GM23248 (cell line): Measurements from ENCODE around the gene PRR22. TPM values are rescaled to one million over a fixed set of nuclear protein-coding genes. Genes with fewer than 3 reads are reported as not detected.
"Not testable (repeated sequence)": the region's sequence is repeated elsewhere in the genome, so short reads cannot be mapped to it uniquely, and the experiment has no call there.

Experiments used
- DNase-seq: peaks from one replicate; pipeline ENCODE4 v3.0.0-alpha.2; 2015
- H2AFZ ChIP-seq: fragments of 200-600 bp; sonication (generic); 2 replicates; pipeline ENCODE4 v1.6.1; 2016; ENCODE audit warnings: antibody characterized with exemption
- H3F3A ChIP-seq: fragments of 200-600 bp; sonication (generic); 2 replicates; pipeline ENCODE4 v1.6.1; 2016; ENCODE audit warnings: mild to moderate bottlenecking, antibody characterized with exemption, mixed run types; ENCODE audit not compliant: insufficient read depth
- H3K27ac ChIP-seq: fragments of 200-600 bp; sonication (generic); 2 replicates; pipeline ENCODE4 v1.5.1; 2016; ENCODE audit warnings: mild to moderate bottlenecking
- H3K27me3 ChIP-seq: fragments of 200-600 bp; sonication (generic); replicated peaks from 2 replicates; pipeline ENCODE4 v1.6.1; 2016; ENCODE audit warnings: mild to moderate bottlenecking; ENCODE audit not compliant: insufficient read depth
- H3K36me3 ChIP-seq: fragments of 200-600 bp; sonication (generic); 2 replicates; pipeline ENCODE4 v1.6.1; 2016; ENCODE audit warnings: low read depth, mild to moderate bottlenecking
- H3K4me1 ChIP-seq: fragments of 200-600 bp; sonication (generic); 2 replicates; pipeline ENCODE4 v1.6.1; 2016; ENCODE audit warnings: mild to moderate bottlenecking; ENCODE audit not compliant: insufficient read depth
- H3K4me2 ChIP-seq: fragments of 200-600 bp; sonication (generic); one replicate; pipeline ENCODE4 v1.6.1; 2016; ENCODE audit warnings: mild to moderate bottlenecking; ENCODE audit not compliant: unreplicated experiment
- H3K4me3 ChIP-seq: fragments of 200-600 bp; sonication (generic); 2 replicates; pipeline ENCODE4 v1.5.1; 2016; ENCODE audit warnings: mild to moderate bottlenecking
- H3K79me2 ChIP-seq: fragments of 200-600 bp; sonication (generic); 2 replicates; pipeline ENCODE4 v1.6.1; 2016; ENCODE audit warnings: mild to moderate bottlenecking; ENCODE audit not compliant: insufficient read depth
- H3K9ac ChIP-seq: fragments of 200-600 bp; sonication (generic); 2 replicates; pipeline ENCODE4 v1.6.1; 2016; ENCODE audit warnings: mild to moderate bottlenecking
- H3K9me2 ChIP-seq: fragments of 200-600 bp; sonication (generic); 2 replicates; pipeline ENCODE4 v1.6.1; 2016; ENCODE audit warnings: mixed run types, mild to moderate bottlenecking, moderate library complexity; ENCODE audit not compliant: insufficient read depth
- H3K9me3 ChIP-seq: fragments of 200-600 bp; sonication (generic); one replicate; pipeline ENCODE4 v1.6.1; 2017; ENCODE audit warnings: low read depth
- H4K20me1 ChIP-seq: fragments of 200-600 bp; sonication (generic); 2 replicates; pipeline ENCODE4 v1.6.0; 2016; ENCODE audit not compliant: insufficient read depth
- EZH2 ChIP-seq: fragments of 200-600 bp; sonication (generic); IDR thresholded peaks from 2 replicates; pipeline ENCODE4 v1.6.1; 2018; ENCODE audit warnings: antibody characterized with exemption, mild to moderate bottlenecking; ENCODE audit not compliant: insufficient read depth, poor library complexity, severe bottlenecking
- EZH2phosphoT487 ChIP-seq: fragments of 200-600 bp; sonication (generic); IDR thresholded peaks from 2 replicates; pipeline ENCODE4 v1.6.1; 2018; ENCODE audit warnings: antibody characterized with exemption, moderate library complexity, mild to moderate bottlenecking, low read depth; ENCODE audit not compliant: insufficient read depth
- WGBS, 2 experiments: methylation state at CpG; one replicate each; pipeline ENCODE4 v1.1.6; 2015 to 2017; ENCODE audit warnings: low lambda C conversion rate in 2 of 2, low coverage in 1 of 2; ENCODE audit errors: missing lambda C conversion rate in 2 of 2; 5-methylcytosine and 5-hydroxymethylcytosine counted together
- in situ Hi-C: fragments of 300-500 bp; cut with MboI; formaldehyde crosslinking; loops from 2 replicates; pipeline ENCODE4 v1.15.0; 2020
- polyA plus RNA-seq: library from polyadenylated mRNA; unstranded; fragments of >200 nt; fragmentation: Nextera tagmentation; extraction: Ambion mirVana; gene quantifications from 2 replicates; pipeline ENCODE4 v1.2.1, GENCODE V29; 2016
- total RNA-seq: library from RNA; depleted of rRNA; stranded (reverse); fragments of >200 nt; shearing (Covaris generic); gene quantifications from 2 replicates; pipeline ENCODE4 v1.2.3, GENCODE V29; 2014

PRR22 gene
- total and polyA plus RNA-seq, 2 experiments from 2014 or later = 0.19 TPM; not detected in 1

DNA sequence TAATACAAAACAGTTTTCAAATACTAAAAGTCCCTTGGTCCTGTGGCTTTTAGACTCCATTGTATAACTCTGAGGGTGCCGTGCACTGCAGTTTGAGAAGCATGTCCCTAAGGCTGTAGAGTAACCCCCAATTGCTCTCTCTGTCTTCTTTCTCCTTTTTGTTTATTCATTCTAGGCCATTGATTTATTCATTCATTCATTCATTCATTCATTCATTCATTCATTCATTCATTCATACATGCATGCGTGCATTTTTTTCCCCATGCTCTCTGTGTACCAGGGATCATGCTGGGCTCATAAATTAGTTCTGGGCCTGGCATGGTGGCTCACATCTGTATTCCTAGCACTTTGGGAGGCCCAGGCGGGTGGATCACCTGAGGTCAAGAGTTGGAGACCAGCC, 19.3 kb downstream of the PRR22 start:
- TF ChIP-seq EZH2phosphoT487 (no peak), EZH2 (no peak)
- no peaks in the 10 kb centered on the region for H3F3A ChIP-seq
- no peak overlapping the region for H2AFZ ChIP-seq
- WGBS, 2 experiments = 77% methylated on average over 3 of the region's 3 CpGs
- DNase-seq = no peak
- H3K9ac ChIP-seq = no peak overlapping the region
- no peaks in the 10 kb centered on the region for H3K4me1 ChIP-seq
- in situ Hi-C loops = no loop called here
- no peaks in the 10 kb centered on the region for H3K9me2 ChIP-seq
- no peak overlapping the region for H3K27ac ChIP-seq
- H4K20me1 ChIP-seq = no peaks in the 10 kb centered on the region
- H3K9me3 ChIP-seq = no peaks in the 10 kb centered on the region
- no peaks in the 10 kb centered on the region for H3K27me3 ChIP-seq
- H3K4me3 ChIP-seq = no peak overlapping the region
- no peaks in the 10 kb centered on the region for H3K36me3 ChIP-seq
- no peak overlapping the region for H3K4me2 ChIP-seq
- no peaks in the 10 kb centered on the region for H3K79me2 ChIP-seq

DNA sequence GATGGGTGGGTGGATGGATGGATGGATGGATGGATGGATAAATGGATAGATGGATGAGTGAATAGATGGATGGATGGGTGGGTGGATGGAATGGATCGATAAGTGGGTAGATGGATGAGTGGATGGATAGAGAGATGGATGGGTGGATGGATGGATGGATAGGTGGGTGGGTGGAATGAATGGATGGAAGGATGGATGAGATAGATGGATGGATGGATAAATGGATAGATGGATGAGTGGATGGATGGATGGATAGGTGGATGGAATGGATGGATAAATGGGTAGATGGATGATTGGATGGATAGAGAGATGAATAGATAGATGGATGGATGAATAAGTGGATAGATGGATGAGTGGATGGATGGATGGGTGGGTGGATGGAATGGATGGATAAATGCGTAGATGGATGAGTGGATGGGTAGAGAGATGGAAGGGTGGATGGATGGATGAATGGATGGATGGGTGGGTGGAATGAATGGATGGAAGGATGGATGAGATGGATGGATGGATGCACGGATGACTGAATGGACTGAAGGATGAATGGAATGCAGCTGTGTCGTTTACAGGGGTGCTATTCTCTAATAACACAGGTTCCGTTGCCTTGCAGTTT, 21.8 kb downstream of the PRR22 start:
- Histone ChIP-seq H4K20me1 (no peaks in the 10 kb centered on the region), H3K9ac (no peak overlapping the region), H3K9me2 (no peaks in the 10 kb centered on the region), H3K4me3 (no peak overlapping the region), H3K27ac (no peak overlapping the region), H3K4me2 (no peak overlapping the region), H3F3A (no peaks in the 10 kb centered on the region), H3K36me3 (no peaks in the 10 kb centered on the region), H3K79me2 (no peaks in the 10 kb centered on the region), H3K27me3 (no peaks in the 10 kb centered on the region), H3K9me3 (no peaks in the 10 kb centered on the region), H3K4me1 (no peaks in the 10 kb centered on the region), H2AFZ (no peak overlapping the region)
- no peak for DNase-seq
- 74 to 79% methylated on average over 5 of the region's 5 CpGs for WGBS, 2 experiments
- TF ChIP-seq EZH2 (no peak), EZH2phosphoT487 (no peak)
- in situ Hi-C loops = no loop called here

DNA sequence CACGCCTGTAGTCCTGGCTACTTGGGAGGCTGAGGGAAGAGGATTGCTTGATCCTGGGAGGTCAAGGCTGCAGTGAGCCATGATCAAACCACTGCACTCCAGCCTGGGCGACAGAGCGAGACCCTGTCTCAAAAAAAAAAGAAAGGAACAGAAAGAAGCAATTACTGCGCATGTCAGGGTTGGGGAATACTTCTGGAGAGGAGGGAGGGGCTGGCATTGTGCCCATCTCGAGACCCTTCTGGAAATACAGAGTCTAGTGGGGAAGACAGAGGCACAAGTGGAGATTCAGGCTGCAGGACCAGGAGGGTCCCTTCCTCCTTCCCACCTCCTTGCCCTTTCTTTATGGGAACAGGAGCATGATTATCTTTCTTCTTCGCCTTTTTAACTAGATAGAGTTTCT, 30.8 kb downstream of the PRR22 start:
- 39 to 45% methylated on average over 6 of the region's 6 CpGs for WGBS, 2 experiments
- no peak overlapping the region for H3K4me3 ChIP-seq
- in situ Hi-C loops = no loop called here

DNA sequence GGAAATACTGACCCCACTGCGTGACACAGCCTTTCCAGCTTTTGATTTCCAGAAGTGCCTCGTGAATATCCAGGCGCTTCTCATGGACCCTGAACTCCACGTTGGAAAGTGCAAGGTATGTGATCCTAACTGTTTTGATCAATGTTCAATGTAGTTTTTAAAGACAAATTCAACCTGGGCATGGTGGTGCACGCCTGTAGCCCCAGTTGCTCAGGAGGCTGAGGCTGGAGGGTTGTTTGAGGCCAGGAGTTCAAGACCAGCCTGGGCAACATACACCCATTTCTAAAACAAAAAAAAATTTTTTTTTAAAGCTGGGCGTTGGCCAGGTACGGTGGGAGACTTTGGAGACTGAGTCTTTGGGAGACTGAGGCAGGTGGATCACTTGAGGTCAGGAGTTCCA, 32.8 kb downstream of the PRR22 start:
- Histone ChIP-seq H2AFZ (no peak overlapping the region), H3K9me2 (no peaks in the 10 kb centered on the region), H3K4me1 (no peaks in the 10 kb centered on the region), H3K4me3 (no peak overlapping the region), H3K79me2 (no peaks in the 10 kb centered on the region), H3F3A (no peaks in the 10 kb centered on the region), H3K27ac (no peak overlapping the region), H3K27me3 (no peaks in the 10 kb centered on the region), H3K36me3 (no peaks in the 10 kb centered on the region), H3K4me2 (no peak overlapping the region), H4K20me1 (no peaks in the 10 kb centered on the region), H3K9me3 (no peaks in the 10 kb centered on the region), H3K9ac (no peak overlapping the region)
- no peak for TF ChIP-seq EZH2phosphoT487
- TF ChIP-seq EZH2 = no peak
- WGBS, 2 experiments = 74 to 77% methylated on average over 7 of the region's 7 CpGs
- no peak for DNase-seq
- in situ Hi-C loops = no loop called here

More for the DNA sequence above, 30.8 kb downstream of the PRR22 start:
- Histone ChIP-seq H3K4me2 (no peak overlapping the region), H3K36me3 (no peaks in the 10 kb centered on the region), H3K27ac (no peak overlapping the region), H3K79me2 (no peaks in the 10 kb centered on the region), H4K20me1 (no peaks in the 10 kb centered on the region), H3K4me1 (no peaks in the 10 kb centered on the region), H3K9me3 (no peaks in the 10 kb centered on the region), H3K9ac (no peak overlapping the region), H3K27me3 (no peaks in the 10 kb centered on the region), H2AFZ (no peak overlapping the region), H3K9me2 (no peaks in the 10 kb centered on the region), H3F3A (no peaks in the 10 kb centered on the region)
- TF ChIP-seq EZH2 (no peak), EZH2phosphoT487 (no peak)
- no peak for DNase-seq

DNA sequence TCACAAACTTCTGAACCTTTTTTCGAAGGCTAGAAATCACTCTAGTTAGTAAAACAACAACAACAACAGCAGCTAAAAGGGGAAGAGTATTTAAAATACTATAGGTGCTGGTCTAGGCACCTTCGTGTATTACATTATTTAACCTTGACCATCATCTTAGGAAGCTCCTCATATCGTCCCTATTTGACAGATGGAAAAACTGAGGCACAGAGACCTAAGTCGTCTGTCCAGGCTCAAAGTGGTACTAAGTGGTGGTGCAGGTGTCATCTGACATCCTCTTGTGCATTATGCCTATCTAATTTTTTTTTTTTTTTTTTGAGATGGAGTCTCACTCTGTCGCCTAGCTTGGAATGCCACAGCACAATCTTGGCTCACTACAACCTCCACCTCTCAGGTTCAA, 35.0 kb downstream of the PRR22 start:
- Histone ChIP-seq H3K27me3 (no peaks in the 10 kb centered on the region; the same call in 1 of the 2 replicates), H3K9me2 (no peaks in the 10 kb centered on the region), H3K9ac (no peak overlapping the region), H3K27ac (no peak overlapping the region), H3K36me3 (no peaks in the 10 kb centered on the region), H3K4me1 (no peaks in the 10 kb centered on the region), H4K20me1 (no peaks in the 10 kb centered on the region), H3K4me2 (no peak overlapping the region), H3F3A (no peaks in the 10 kb centered on the region), H3K9me3 (no peaks in the 10 kb centered on the region), H3K4me3 (no peak overlapping the region), H2AFZ (no peak overlapping the region), H3K79me2 (no peaks in the 10 kb centered on the region)
- TF ChIP-seq EZH2 (no peak), EZH2phosphoT487 (no peak)
- no peak for DNase-seq
- 69 to 70% methylated on average over 5 of the region's 5 CpGs for WGBS, 2 experiments
- in situ Hi-C loops = no loop called here

DNA sequence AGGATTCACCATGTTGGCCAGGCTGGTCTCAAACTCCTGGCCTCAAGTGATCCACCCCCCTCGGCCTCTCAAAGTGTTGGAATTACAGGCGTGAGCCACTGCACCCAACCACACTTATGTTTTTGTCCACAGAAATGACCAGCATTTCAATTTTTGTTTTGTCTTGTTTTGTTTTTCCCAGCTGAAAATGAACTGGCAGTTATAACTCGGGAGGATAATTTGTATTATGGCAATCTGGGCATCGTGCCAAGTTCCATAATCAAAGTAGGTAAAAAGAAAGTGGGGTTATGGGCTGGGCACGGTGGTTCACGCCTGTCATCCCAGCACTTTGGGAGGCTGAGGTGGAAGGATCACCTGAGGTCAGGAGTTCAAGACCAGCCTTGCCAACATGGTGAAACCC, 35.6 kb downstream of the PRR22 start:
- H3K27ac ChIP-seq, H3F3A ChIP-seq, H2AFZ ChIP-seq, H3K9me2 ChIP-seq, H3K4me2 ChIP-seq, H4K20me1 ChIP-seq, H3K36me3 ChIP-seq, H3K9me3 ChIP-seq, DNase-seq, H3K9ac ChIP-seq, H3K79me2 ChIP-seq, H3K27me3 ChIP-seq, H3K4me3 ChIP-seq, in situ Hi-C loops, H3K4me1 ChIP-seq: not testable (repeated sequence)
- 38 to 47% methylated on average over 6 of the region's 6 CpGs for WGBS, 2 experiments

DNA sequence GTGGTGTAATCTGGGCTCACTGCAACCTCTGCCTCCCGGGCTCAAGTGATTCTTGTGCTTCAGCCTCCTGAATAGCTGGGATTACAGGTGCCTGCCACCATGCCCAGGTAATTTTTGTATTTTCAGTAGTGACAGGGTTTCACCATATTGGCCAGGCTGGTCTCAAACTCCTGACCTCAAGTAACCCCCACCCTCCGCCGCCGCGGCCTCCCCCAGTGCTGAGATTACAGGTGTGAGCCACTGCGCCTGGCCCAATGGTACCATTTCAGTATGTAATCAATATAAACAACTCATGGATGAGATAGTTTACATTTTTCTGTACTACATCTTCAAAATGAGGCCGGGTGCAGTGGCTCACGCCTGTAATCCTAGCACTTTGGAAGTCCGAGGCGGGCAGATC, 39.5 kb downstream of the PRR22 start:
- H3K9me3 ChIP-seq, H3K4me1 ChIP-seq, H3K4me2 ChIP-seq, H3F3A ChIP-seq, H3K36me3 ChIP-seq, H3K79me2 ChIP-seq, in situ Hi-C loops, H3K9me2 ChIP-seq, DNase-seq, H3K27ac ChIP-seq, H3K27me3 ChIP-seq, H3K9ac ChIP-seq, H2AFZ ChIP-seq, H3K4me3 ChIP-seq, H4K20me1 ChIP-seq: not testable (repeated sequence)
- 79 to 83% methylated on average over 10 of the region's 10 CpGs for WGBS, 2 experiments
